H9 (cell line): ENCODE data around the gene OBSL1. TPM values are rescaled to one million over a fixed set of nuclear protein-coding genes. Genes with fewer than 3 reads are reported as not detected.

Source experiments
- DNase-seq: peaks from one replicate; pipeline ENCODE4 v3.0.0-alpha.2; 2017
- H2AFZ ChIP-seq: one replicate; pipeline ENCODE4 v1.6.1; 2013; ENCODE audit warnings: mild to moderate bottlenecking, low read length, control low read depth, moderate library complexity
- H2AK5ac ChIP-seq: 2 replicates; pipeline ENCODE4 v1.6.1; 2013; ENCODE audit warnings: low read length, control low read depth, mixed read lengths; ENCODE audit not compliant: insufficient read length
- H2BK120ac ChIP-seq: one replicate; pipeline ENCODE4 v1.6.1; 2013; ENCODE audit warnings: low read depth, mild to moderate bottlenecking, low read length, control low read depth, inconsistent platforms; ENCODE audit not compliant: poor library complexity, severe bottlenecking
- H2BK12ac ChIP-seq: 2 replicates; pipeline ENCODE4 v1.6.1; 2013; ENCODE audit warnings: low read length, control low read depth, mixed read lengths, low read depth; ENCODE audit not compliant: insufficient read length
- H2BK15ac ChIP-seq: 2 replicates; pipeline ENCODE4 v1.6.1; 2013; ENCODE audit warnings: low read depth, low read length, control low read depth
- H2BK20ac ChIP-seq: one replicate; pipeline ENCODE4 v1.6.1; 2013; ENCODE audit warnings: low read depth, mild to moderate bottlenecking, low read length, control low read depth, inconsistent platforms; ENCODE audit not compliant: poor library complexity, severe bottlenecking
- H2BK5ac ChIP-seq: 2 replicates; pipeline ENCODE4 v1.6.1; 2013; ENCODE audit warnings: low read length, control low read depth, mixed read lengths; ENCODE audit not compliant: insufficient read length
- H3K14ac ChIP-seq: 2 replicates; pipeline ENCODE4 v1.6.1; 2013; ENCODE audit warnings: low read length, control low read depth; ENCODE audit not compliant: insufficient read depth
- H3K18ac ChIP-seq: 2 replicates; pipeline ENCODE4 v1.6.1; 2013; ENCODE audit warnings: low read depth, mild to moderate bottlenecking, mixed read lengths, low read length, control low read depth; ENCODE audit not compliant: insufficient read length
- H3K23ac ChIP-seq: 2 replicates; pipeline ENCODE4 v1.6.1; 2013; ENCODE audit warnings: low read length, control low read depth, mixed read lengths, low read depth; ENCODE audit not compliant: insufficient read length
- H3K23me2 ChIP-seq: 2 replicates; pipeline ENCODE4 v1.6.1; 2013; ENCODE audit warnings: low read depth, mild to moderate bottlenecking, mixed read lengths, low read length, control low read depth; ENCODE audit not compliant: insufficient read length, poor library complexity, severe bottlenecking
- H3K27ac ChIP-seq: 2 replicates; pipeline ENCODE4 v1.5.1; 2013; ENCODE audit warnings: low read length, control low read depth, mixed read lengths, low read depth; ENCODE audit not compliant: insufficient read length
- H3K27me3 ChIP-seq: 2 replicates; pipeline ENCODE4 v1.6.1; 2013; ENCODE audit warnings: low read length, control low read depth, inconsistent platforms; ENCODE audit not compliant: insufficient read depth
- H3K4ac ChIP-seq: 2 replicates; pipeline ENCODE4 v1.6.1; 2013; ENCODE audit warnings: low read depth, mild to moderate bottlenecking, control low read depth, inconsistent platforms, low read length, moderate library complexity
- H3K4me1 ChIP-seq: 2 replicates; pipeline ENCODE4 v1.6.1; 2013; ENCODE audit warnings: low read length, control low read depth, inconsistent platforms; ENCODE audit not compliant: insufficient read depth
- H3K4me2 ChIP-seq: 2 replicates; pipeline ENCODE4 v1.6.1; 2013; ENCODE audit warnings: low read length, control low read depth, mixed read lengths; ENCODE audit not compliant: insufficient read length, insufficient read depth
- H3K56ac ChIP-seq: 2 replicates; pipeline ENCODE4 v1.6.1; 2013; ENCODE audit warnings: low read depth, mild to moderate bottlenecking, mixed read lengths, low read length, control low read depth; ENCODE audit not compliant: insufficient read length
- H3K79me1 ChIP-seq: 2 replicates; pipeline ENCODE4 v1.6.1; 2013; ENCODE audit warnings: low read depth, mild to moderate bottlenecking, moderate library complexity, low read length, control low read depth, inconsistent platforms; ENCODE audit not compliant: insufficient read depth, poor library complexity, severe bottlenecking
- H3K79me2 ChIP-seq: 2 replicates; pipeline ENCODE4 v1.6.1; 2013; ENCODE audit warnings: low read length, control low read depth, inconsistent platforms; ENCODE audit not compliant: insufficient read depth
- H3K9ac ChIP-seq: 2 replicates; pipeline ENCODE4 v1.6.1; 2013; ENCODE audit warnings: low read length, control low read depth, mixed read lengths; ENCODE audit not compliant: insufficient read length; ENCODE audit errors: extremely low read depth
- H3K9me3 ChIP-seq: one replicate; pipeline ENCODE4 v1.6.1; 2013; ENCODE audit warnings: low read depth, low read length, inconsistent platforms; ENCODE audit not compliant: control insufficient read depth
- H3T11ph ChIP-seq: one replicate; pipeline ENCODE4 v1.6.1; 2013; ENCODE audit warnings: mild to moderate bottlenecking, low read length, control low read depth, inconsistent platforms
- H4K20me1 ChIP-seq: one replicate; pipeline ENCODE4 v1.6.1; 2013; ENCODE audit not compliant: control insufficient read depth, insufficient read length, insufficient read depth
- H4K5ac ChIP-seq: 2 replicates; pipeline ENCODE4 v1.6.1; 2013; ENCODE audit warnings: low read depth, mild to moderate bottlenecking, mixed read lengths, low read length, control low read depth; ENCODE audit not compliant: insufficient read length
- H4K8ac ChIP-seq: replicated peaks from 2 replicates; pipeline ENCODE4 v1.6.1; 2013; ENCODE audit warnings: low read length, control low read depth, mixed read lengths, low read depth; ENCODE audit not compliant: insufficient read length
- H4K91ac ChIP-seq: 2 replicates; pipeline ENCODE4 v1.6.1; 2013; ENCODE audit warnings: low read depth, mild to moderate bottlenecking, moderate library complexity, mixed read lengths, low read length, control low read depth; ENCODE audit not compliant: insufficient read length
- H3K27ac Mint-ChIP-seq, 3 experiments: 2 replicates in 2 of 3; 3 replicates in 1 of 3; pipeline ENCODE4 v1.8.0; 2020 to 2021; ENCODE audit warnings: mixed read lengths in 3 of 3, mild to moderate bottlenecking in 1 of 3, moderate library complexity in 1 of 3
- H3K27me3 Mint-ChIP-seq: 2 replicates; pipeline ENCODE4 v1.8.0; 2021; ENCODE audit warnings: low read depth, mild to moderate bottlenecking, moderate library complexity, mixed read lengths
- H3K36me3 Mint-ChIP-seq, 3 experiments: 2 replicates in 2 of 3; 3 replicates in 1 of 3; pipeline ENCODE4 v1.8.0; 2020 to 2021; ENCODE audit warnings: low read depth in 3 of 3, mixed read lengths in 3 of 3; ENCODE audit not compliant: insufficient read depth in 1 of 3
- H3K4me1 Mint-ChIP-seq, 2 experiments: 2 replicates each; pipeline ENCODE4 v1.8.0; 2020; ENCODE audit warnings: mixed read lengths in 2 of 2
- H3K4me3 Mint-ChIP-seq, 2 experiments: 2 replicates in 1 of 2; 3 replicates in 1 of 2; pipeline ENCODE4 v1.8.0; 2020 to 2021; ENCODE audit warnings: mild to moderate bottlenecking in 2 of 2, mixed read lengths in 2 of 2, moderate library complexity in 1 of 2
- H3K9me3 Mint-ChIP-seq, 2 experiments: 2 replicates in 1 of 2; 3 replicates in 1 of 2; pipeline ENCODE4 v1.8.0; 2020; ENCODE audit warnings: mild to moderate bottlenecking in 2 of 2, mixed read lengths in 2 of 2, moderate library complexity in 1 of 2
- WGBS: extraction: QIAGEN DNeasy Blood & Tissue Kit; methylation state at CpG from one replicate; pipeline ENCODE4 v1.1.7; 2013; ENCODE audit warnings: missing lambda C conversion rate, low lambda C conversion rate, mixed read lengths; ENCODE audit not compliant: insufficient read length; ENCODE audit errors: extremely low coverage; 5-methylcytosine and 5-hydroxymethylcytosine counted together
- total RNA-seq: library from RNA; stranded (reverse); gene quantifications from 2 replicates; pipeline ENCODE4 v1.2.1, GENCODE V29; 2021
- TF ChIP-seq, protein P1 (sequence below): fragments of 200-600 bp; sonication (generic); conservative IDR thresholded peaks from 3 replicates; pipeline ENCODE4 v1.8.0; 2021; ENCODE audit warnings: antibody characterized with exemption, mild to moderate bottlenecking

The OBSL1 gene
- total RNA-seq, 1 experiment from 2014 or later, result 140 TPM

GRCh38 chr2:219540784-219541504 is 30.4 kb downstream of the OBSL1 start:
- Histone ChIP-seq H4K5ac (no peak overlapping the region), H3K4ac (no peak overlapping the region), H2BK12ac (no peak overlapping the region), H3K79me1 (no peaks in the 10 kb centered on the region), H3K27me3 (no peaks in the 10 kb centered on the region), H2AK5ac (no peak overlapping the region), H3K14ac (no peak overlapping the region), H2BK20ac (no peak overlapping the region), H2AFZ (no peak overlapping the region), H4K8ac (no peak overlapping the region), H3T11ph (no peak overlapping the region), H2BK120ac (no peak overlapping the region), H3K9ac (no peak overlapping the region), H4K91ac (no peak overlapping the region), H3K4me2 (no peak overlapping the region), H3K4me1 (peaks cover 8% of the 10 kb centered on the region; the same call in 1 of the 2 replicates), H4K20me1 (no peaks in the 10 kb centered on the region), H2BK5ac (no peak overlapping the region), H2BK15ac (no peak overlapping the region), H3K23ac (no peak overlapping the region), H3K27ac (no peak overlapping the region), H3K79me2 (no peaks in the 10 kb centered on the region), H3K18ac (no peak overlapping the region), H3K9me3 (no peaks in the 10 kb centered on the region), H3K56ac (no peak overlapping the region), H3K23me2 (peaks cover 16% of the 10 kb centered on the region)
- no CpG with 5 or more reads among the region's 12 CpGs for WGBS
- peaks cover 21% of the 10 kb centered on the region for H3K27me3 Mint-ChIP-seq
- peaks cover 0 to 4% of the 10 kb centered on the region in 2 experiments; a peak in 1 of 5 replicates for H3K9me3 Mint-ChIP-seq
- peaks cover 39 to 40% of the 10 kb centered on the region in 2 experiments for H3K4me1 Mint-ChIP-seq
- TF ChIP-seq, protein P1, sequence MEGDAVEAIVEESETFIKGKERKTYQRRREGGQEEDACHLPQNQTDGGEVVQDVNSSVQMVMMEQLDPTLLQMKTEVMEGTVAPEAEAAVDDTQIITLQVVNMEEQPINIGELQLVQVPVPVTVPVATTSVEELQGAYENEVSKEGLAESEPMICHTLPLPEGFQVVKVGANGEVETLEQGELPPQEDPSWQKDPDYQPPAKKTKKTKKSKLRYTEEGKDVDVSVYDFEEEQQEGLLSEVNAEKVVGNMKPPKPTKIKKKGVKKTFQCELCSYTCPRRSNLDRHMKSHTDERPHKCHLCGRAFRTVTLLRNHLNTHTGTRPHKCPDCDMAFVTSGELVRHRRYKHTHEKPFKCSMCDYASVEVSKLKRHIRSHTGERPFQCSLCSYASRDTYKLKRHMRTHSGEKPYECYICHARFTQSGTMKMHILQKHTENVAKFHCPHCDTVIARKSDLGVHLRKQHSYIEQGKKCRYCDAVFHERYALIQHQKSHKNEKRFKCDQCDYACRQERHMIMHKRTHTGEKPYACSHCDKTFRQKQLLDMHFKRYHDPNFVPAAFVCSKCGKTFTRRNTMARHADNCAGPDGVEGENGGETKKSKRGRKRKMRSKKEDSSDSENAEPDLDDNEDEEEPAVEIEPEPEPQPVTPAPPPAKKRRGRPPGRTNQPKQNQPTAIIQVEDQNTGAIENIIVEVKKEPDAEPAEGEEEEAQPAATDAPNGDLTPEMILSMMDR, result no peak
- DNase-seq, result no peak
- peak overlapping the region in 1 of 2 experiments; percentile 29; a peak in 2 of 5 replicates for H3K4me3 Mint-ChIP-seq
- peak overlapping the region in 1 of 3 experiments; percentile 34; a peak in 1 of 7 replicates for H3K27ac Mint-ChIP-seq
- peaks cover 18 to 28% (median 21%) of the 10 kb centered on the region in 3 experiments for H3K36me3 Mint-ChIP-seq
